Kasumi-1 (cell line): ENCODE results near the gene MICOS13.

ENCODE experiments used
- DNase-seq, 2 experiments: peaks; one replicate each; lab custom pipeline; 2025; lab: John Stamatoyannopoulos, UW

MICOS13 gene

GRCh38 chr19:5687360-5688198 is 7.3 kb upstream of the MICOS13 start:
- DNase-seq: no peak

GRCh38 chr19:5686647-5687359 is 6.5 kb upstream of the MICOS13 start:
- DNase-seq: peak; percentile 90 to 91

- no peak for DNase-seq
Measured at GRCh38 chr19:5686326-5686646, 6.0 kb upstream of the MICOS13 start.

DNA sequence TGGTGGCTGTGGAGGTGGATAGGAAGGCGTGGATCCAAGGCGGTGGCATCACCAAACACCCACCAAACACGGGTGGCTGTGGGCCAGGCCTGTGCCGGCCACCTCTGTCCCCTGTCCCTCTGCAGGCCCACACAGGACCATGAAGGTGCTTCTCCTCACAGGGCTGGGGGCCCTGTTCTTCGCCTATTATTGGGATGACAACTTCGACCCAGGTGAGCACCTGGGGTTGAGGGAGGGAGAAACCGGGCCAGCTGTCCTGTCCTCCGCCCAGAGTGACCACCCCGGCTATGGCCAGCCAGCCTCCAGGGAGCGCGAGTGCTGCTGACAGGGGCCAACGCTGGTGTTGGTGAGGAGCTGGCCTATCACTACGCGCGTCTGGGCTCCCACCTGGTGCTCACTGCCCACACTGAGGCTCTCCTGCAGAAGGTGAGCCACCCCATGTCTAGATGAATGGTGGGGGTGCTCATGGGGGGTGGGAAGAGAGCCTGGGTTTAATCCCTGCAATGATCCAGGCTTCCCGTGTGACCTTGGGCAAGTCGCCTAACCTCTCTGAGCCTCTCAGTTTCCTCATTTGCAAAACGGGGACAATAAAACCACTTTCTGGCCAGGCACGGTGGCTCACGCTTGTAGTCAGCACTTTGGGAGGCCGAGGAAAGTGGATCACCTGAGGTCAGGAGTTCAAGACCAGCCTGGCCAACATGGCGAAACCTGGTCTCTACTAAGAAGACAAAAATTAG is 4.5 kb upstream of the MICOS13 start:
- DNase-seq: no peak

GRCh38 chr19:5683177-5683886 is 3.0 kb upstream of the MICOS13 start:
- DNase-seq: no peak

GRCh38 chr19:5682107-5682482 is 1.8 kb upstream of the MICOS13 start:
- DNase-seq: no peak

- no peak for DNase-seq
Measured at GRCh38 chr19:5681391-5682106, 1.2 kb upstream of the MICOS13 start.

GRCh38 chr19:5680084-5680436 is 256 bp downstream of the MICOS13 start:
- DNase-seq: no peak

DNA sequence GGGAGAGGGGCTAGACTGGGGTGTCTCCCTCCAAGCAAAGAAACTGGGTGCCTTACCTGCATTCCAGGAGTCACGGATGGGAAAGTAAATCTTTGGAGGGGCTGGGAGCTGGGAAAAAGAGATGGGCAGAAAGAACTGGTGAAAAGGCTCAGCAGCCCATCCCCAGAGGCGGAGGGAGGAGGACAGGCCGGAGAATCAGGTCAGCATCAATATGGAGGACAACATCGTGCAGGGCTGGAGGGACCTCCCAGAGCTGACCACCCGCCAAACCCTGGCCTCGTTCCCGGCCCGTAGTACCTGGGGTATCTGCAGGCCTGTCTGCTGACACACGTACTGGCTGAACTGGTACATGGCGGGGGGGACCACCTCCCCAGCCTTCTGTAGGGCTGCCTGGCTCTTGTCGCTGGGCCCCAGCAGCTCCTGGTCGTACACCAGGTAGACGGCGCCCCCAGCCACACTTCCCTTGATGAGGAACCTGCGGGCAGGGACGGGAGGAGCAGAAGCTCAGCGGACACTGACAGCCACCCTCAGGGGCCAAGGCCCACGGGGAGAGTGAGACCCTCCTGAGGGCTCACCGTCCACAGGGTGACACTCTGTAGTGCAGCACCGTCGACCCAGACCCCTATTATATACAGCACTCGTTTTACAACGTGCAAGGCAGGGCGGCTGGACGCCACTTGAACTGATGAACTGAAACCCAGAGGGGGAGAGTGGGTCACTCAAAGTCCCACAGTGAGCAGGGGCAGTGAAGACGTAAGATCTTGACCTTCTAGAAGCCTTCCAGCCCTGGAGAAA is 830 bp downstream of the MICOS13 start:
- peak in 1 of 2 experiments; percentile 31 for DNase-seq

DNA sequence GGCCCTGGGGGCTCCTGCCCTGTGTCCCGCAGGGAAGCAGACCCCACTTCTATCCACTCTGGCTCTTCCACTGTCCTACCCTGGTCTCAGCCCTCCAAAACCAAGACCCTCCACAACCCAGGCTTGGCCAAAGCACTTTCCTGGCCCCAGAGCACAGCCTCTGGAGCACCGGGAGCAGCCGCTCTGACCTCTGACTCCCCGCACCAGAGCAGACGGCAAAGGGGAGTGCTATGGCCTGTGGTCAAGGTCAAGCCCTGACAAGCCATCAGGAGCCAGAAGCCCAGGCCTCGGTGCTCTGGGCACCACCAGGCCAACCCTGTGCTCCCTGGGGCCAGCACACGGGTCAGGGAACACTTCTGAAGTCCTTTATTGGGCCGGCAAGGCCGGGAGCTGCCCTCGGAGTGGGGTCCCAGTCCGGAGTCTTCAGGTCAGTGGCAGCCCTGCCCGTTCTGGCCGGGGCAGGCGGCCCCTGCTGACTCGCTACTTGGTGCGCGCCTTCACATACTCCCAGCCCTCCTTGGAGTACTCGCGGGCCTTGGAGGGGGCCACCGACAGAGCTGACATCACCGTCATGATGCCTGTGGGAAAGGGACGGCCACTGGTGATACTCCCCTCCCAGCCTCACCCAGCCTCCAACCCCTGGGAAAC is 2.1 kb downstream of the MICOS13 start:
- no peak for DNase-seq

DNA sequence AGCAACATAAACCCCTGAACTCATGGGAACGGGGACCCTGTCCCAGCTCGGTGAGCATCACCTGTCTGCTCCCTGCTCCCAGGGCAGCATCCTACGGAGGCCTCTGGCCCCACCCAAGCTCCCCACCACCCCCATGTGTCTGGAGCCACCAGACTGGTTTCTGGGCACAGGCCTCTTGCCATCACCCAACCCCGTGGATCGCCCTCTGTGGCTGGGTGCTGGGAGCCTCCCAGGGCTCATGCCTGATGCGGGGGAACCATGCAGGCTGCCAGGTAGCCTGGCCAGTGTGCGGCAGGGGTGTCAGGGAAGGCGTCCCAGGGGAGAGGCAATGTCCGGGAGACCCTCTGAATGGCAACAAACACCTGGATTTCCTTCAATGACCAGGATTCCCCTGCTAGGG is 2.7 kb downstream of the MICOS13 start:
- DNase-seq: no peak

DNA sequence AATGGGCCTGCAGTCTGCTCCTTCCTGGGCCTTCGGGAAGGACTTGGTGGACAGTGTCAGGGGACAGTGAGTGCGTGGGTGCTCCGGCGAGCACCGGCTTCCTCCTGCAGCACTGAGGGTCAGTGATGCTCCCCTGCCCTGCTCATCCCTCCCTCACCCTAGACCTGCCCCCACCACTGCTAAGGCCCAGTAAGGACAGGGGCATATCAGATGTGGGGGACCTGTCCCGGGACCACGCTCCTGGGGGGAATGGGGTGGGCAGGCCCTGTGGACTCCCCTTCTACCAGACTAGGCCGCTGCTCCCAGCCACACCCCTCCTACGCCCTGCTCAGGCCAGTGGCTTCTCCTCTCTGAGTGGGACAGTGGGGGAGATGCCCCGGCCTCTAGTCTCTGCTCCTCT is 3.2 kb downstream of the MICOS13 start:
- no peak for DNase-seq

- no peak for DNase-seq
Measured at GRCh38 chr19:5676772-5677105, 3.6 kb downstream of the MICOS13 start.

GRCh38 chr19:5676105-5676771 is 4.1 kb downstream of the MICOS13 start:
- no peak for DNase-seq

DNA sequence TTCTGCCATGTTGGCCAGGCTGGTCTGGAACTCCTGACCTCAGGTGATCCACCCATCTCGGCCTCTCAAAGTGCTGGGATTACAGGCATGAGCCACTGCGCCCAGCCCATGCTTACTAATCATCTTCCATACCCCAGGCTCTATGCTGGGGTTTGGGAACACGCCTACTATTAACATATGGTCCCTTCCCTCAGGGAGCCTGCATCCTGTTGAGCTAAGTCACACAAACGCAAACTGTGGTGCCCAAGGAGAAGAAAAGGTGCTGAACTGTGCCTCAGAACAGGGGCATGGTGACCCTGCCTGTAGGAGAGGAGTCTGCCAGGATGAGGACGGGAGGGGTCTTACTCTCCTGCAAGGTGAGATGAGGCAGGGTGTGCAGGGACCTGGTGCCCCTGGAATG is 5.6 kb downstream of the MICOS13 start:
- DNase-seq: no peak

GRCh38 chr19:5673752-5674151 is 6.6 kb downstream of the MICOS13 start:
- no peak for DNase-seq

- no peak for DNase-seq
Measured at GRCh38 chr19:5672708-5673459, 7.4 kb downstream of the MICOS13 start.

GRCh38 chr19:5671600-5671999 is 8.7 kb downstream of the MICOS13 start:
- DNase-seq: no peak

- DNase-seq: no peak
Measured at GRCh38 chr19:5669212-5669611, 11.1 kb downstream of the MICOS13 start.
